IMR-90 (cell line): ENCODE results near the gene SNRK. TPM values are rescaled to one million over a fixed set of nuclear protein-coding genes. Genes with fewer than 3 reads are reported as not detected.

Experiments
- ATAC-seq: fragments of 200-7000 bp; cut with Tn5 transposase; 2 replicates; pipeline ENCODE4 v1.9.1; 2020; ENCODE audit warnings: low read depth, mild to moderate bottlenecking, moderate library complexity
- BruUV-seq: library from RNA; stranded (reverse); fragments of 400-500 nt; replicated peaks from 2 replicates; lab custom pipeline; 2021; lab: Mats Ljungman, UMichigan
- CTCF ChIA-PET: fragments of 300-600 bp; formaldehyde crosslinking; extraction: SDS; loops from one replicate; lab custom pipeline; 2021; ENCODE audit warnings: antibody characterized with exemption; lab: Yijun Ruan, JAX
- POLR2A ChIA-PET: fragments of 300-600 bp; sonication (Branson Sonifier 250); formaldehyde crosslinking; loops from one replicate; lab custom pipeline; 2022; ENCODE audit warnings: antibody characterized with exemption; ENCODE audit not compliant: unreplicated experiment; lab: Charles Lee
- DNase-seq: peaks from one replicate; pipeline ENCODE4 v3.0.0; 2013
- H2AFZ ChIP-seq: replicated peaks from 2 replicates; pipeline ENCODE3; 2013; ENCODE audit warnings: low read length, mild to moderate bottlenecking; ENCODE audit not compliant: poor library complexity
- H2AK5ac ChIP-seq: 2 replicates; pipeline ENCODE4 v1.6.1; 2013; ENCODE audit warnings: low read depth, low read length, inconsistent platforms
- H2AK9ac ChIP-seq: replicated peaks from 2 replicates; pipeline ENCODE3; 2013; ENCODE audit warnings: mild to moderate bottlenecking, low read depth, low read length, moderate library complexity; ENCODE audit not compliant: poor library complexity
- H2BK120ac ChIP-seq: 2 replicates; pipeline ENCODE4 v1.6.1; 2013; ENCODE audit warnings: low read depth, low read length, inconsistent platforms
- H2BK15ac ChIP-seq: 3 replicates; pipeline ENCODE4 v1.6.1; 2013; ENCODE audit warnings: low read depth, low read length, inconsistent platforms
- H2BK20ac ChIP-seq: 2 replicates; pipeline ENCODE4 v1.6.1; 2013; ENCODE audit warnings: low read depth, mild to moderate bottlenecking, inconsistent platforms, low read length, moderate library complexity
- H2BK5ac ChIP-seq: 2 replicates; pipeline ENCODE4 v1.6.1; 2013; ENCODE audit warnings: mild to moderate bottlenecking, low read depth, low read length, inconsistent platforms; ENCODE audit not compliant: poor library complexity, severe bottlenecking
- H3K14ac ChIP-seq: replicated peaks from 2 replicates; pipeline ENCODE4 v1.6.1; 2013; ENCODE audit warnings: low read depth, low read length, inconsistent platforms
- H3K18ac ChIP-seq: 2 replicates; pipeline ENCODE4 v1.6.1; 2013; ENCODE audit warnings: low read depth, low read length, control low read depth
- H3K23ac ChIP-seq: 2 replicates; pipeline ENCODE4 v1.6.1; 2013; ENCODE audit warnings: low read depth, low read length, inconsistent platforms
- H3K27ac ChIP-seq: 2 replicates; pipeline ENCODE4 v1.5.1; 2013; ENCODE audit warnings: mild to moderate bottlenecking, control low read depth, low read length; ENCODE audit not compliant: insufficient read depth
- H3K27me3 ChIP-seq: 2 replicates; pipeline ENCODE4 v1.6.1; 2013; ENCODE audit warnings: low read length; ENCODE audit not compliant: control insufficient read depth, insufficient read depth
- H3K36me3 ChIP-seq: 2 replicates; pipeline ENCODE4 v1.6.1; 2013; ENCODE audit warnings: low read length, mixed read lengths; ENCODE audit not compliant: control insufficient read depth, insufficient read depth
- H3K4ac ChIP-seq: 2 replicates; pipeline ENCODE4 v1.6.1; 2013; ENCODE audit warnings: low read depth, low read length, inconsistent platforms
- H3K4me1 ChIP-seq: 2 replicates; pipeline ENCODE4 v1.6.1; 2013; ENCODE audit warnings: low read length, mixed read lengths; ENCODE audit not compliant: control insufficient read depth, insufficient read depth
- H3K4me2 ChIP-seq: 2 replicates; pipeline ENCODE4 v1.6.1; 2013; ENCODE audit warnings: low read depth, mild to moderate bottlenecking, control low read depth, low read length, moderate library complexity
- H3K4me3 ChIP-seq: 2 replicates; pipeline ENCODE4 v1.5.1; 2013; ENCODE audit warnings: low read depth, mild to moderate bottlenecking, control low read depth, low read length, moderate library complexity; ENCODE audit not compliant: insufficient read depth
- H3K56ac ChIP-seq: 2 replicates; pipeline ENCODE4 v1.6.1; 2013; ENCODE audit warnings: low read length, inconsistent platforms; ENCODE audit not compliant: insufficient read depth; ENCODE audit errors: extremely low read depth
- H3K79me1 ChIP-seq, 2 experiments: 2 replicates each; pipeline ENCODE4 v1.6.1; 2013; ENCODE audit warnings: low read length in 2 of 2, inconsistent platforms in 1 of 2, low read depth in 1 of 2
- H3K9ac ChIP-seq: 2 replicates; pipeline ENCODE4 v1.6.1; 2013; ENCODE audit warnings: low read depth, low read length, control low read depth
- H3K9me1 ChIP-seq: 2 replicates; pipeline ENCODE4 v1.6.1; 2013; ENCODE audit warnings: low read length, inconsistent platforms; ENCODE audit not compliant: insufficient read depth
- H3K9me3 ChIP-seq: 2 replicates; pipeline ENCODE4 v1.6.1; 2013; ENCODE audit warnings: low read length; ENCODE audit not compliant: control insufficient read depth, insufficient read depth
- H4K20me1 ChIP-seq: 2 replicates; pipeline ENCODE4 v1.6.1; 2013; ENCODE audit warnings: low read length, inconsistent platforms; ENCODE audit not compliant: insufficient read depth
- H4K5ac ChIP-seq: 2 replicates; pipeline ENCODE4 v1.6.1; 2013; ENCODE audit warnings: mild to moderate bottlenecking, low read depth, low read length, control low read depth
- H4K8ac ChIP-seq, 2 experiments: 2 replicates each; pipeline ENCODE4 v1.6.1; 2013; ENCODE audit warnings: low read depth in 2 of 2, low read length in 2 of 2, control low read depth in 1 of 2, inconsistent platforms in 1 of 2
- H4K91ac ChIP-seq: 2 replicates; pipeline ENCODE4 v1.6.1; 2013; ENCODE audit warnings: low read depth, low read length, inconsistent platforms; ENCODE audit not compliant: insufficient read depth
- ELK1 ChIP-seq: fragments of 150-350 bp; IDR thresholded peaks from 2 replicates; pipeline ENCODE4 v1.6.1; 2016; ENCODE audit warnings: low read depth, mild to moderate bottlenecking, low read length, moderate library complexity, borderline replicate concordance
- FOS ChIP-seq: fragments of 150-350 bp; IDR thresholded peaks from 2 replicates; pipeline ENCODE4 v1.6.1; 2016; ENCODE audit warnings: low read depth, low read length
- MAZ ChIP-seq: IDR thresholded peaks from 2 replicates; pipeline ENCODE4 v1.6.1; 2012; ENCODE audit warnings: low read depth, mild to moderate bottlenecking, low read length, improper control_type of control experiment, moderate library complexity, borderline replicate concordance
- MXI1 ChIP-seq: IDR thresholded peaks from 2 replicates; pipeline ENCODE4 v1.6.1; 2012; ENCODE audit warnings: low read depth, mild to moderate bottlenecking, low read length, moderate library complexity, borderline replicate concordance
- RCOR1 ChIP-seq: IDR thresholded peaks from 2 replicates; pipeline ENCODE4 v1.6.1; 2012; ENCODE audit warnings: mild to moderate bottlenecking, low read length, improper control_type of control experiment; ENCODE audit not compliant: insufficient replicate concordance
- RFX5 ChIP-seq: IDR thresholded peaks from 2 replicates; pipeline ENCODE4 v1.8.0; 2012; ENCODE audit warnings: low read depth, mild to moderate bottlenecking, low read length, moderate library complexity
- WGBS, 2 experiments: methylation state at CpG; one replicate each; pipeline versions ENCODE4 v1.1.5 to v1.1.7; 2013; ENCODE audit warnings: missing lambda C conversion rate in 2 of 2; ENCODE audit not compliant: insufficient read length in 1 of 2; ENCODE audit errors: extremely low coverage in 2 of 2; 5-methylcytosine and 5-hydroxymethylcytosine counted together
- dilution Hi-C: fragments of 300-500 bp; cut with HindIII; formaldehyde crosslinking; loops from one replicate; pipeline ENCODE4 v1.14.3; 2018; ENCODE audit warnings: low sequenced_read_pairs; ENCODE audit not compliant: unreplicated experiment
- in situ Hi-C: fragments of 300-500 bp; cut with MboI; formaldehyde crosslinking; loops from 3 replicates; pipeline ENCODE4 v1.14.3; 2019; ENCODE audit warnings: low sequenced_read_pairs, inconsistent platforms, mixed read lengths
- intact Hi-C: fragments of 100-400 bp; cut with micrococcal nuclease; formaldehyde crosslinking; loops from 2 replicates; pipeline ENCODE4 v1.10.0; 2022
- polyA plus RNA-seq, 3 experiments: library from polyadenylated mRNA; depleted of rRNA; stranded (reverse); fragments of >200 nt; gene quantifications; 2 replicates each; pipeline ENCODE4 v1.2.3, GENCODE V29; 2012; ENCODE audit warnings: low replicate concordance in 1 of 3
- total RNA-seq: library from RNA; depleted of rRNA; stranded (reverse); fragments of >200 nt; gene quantifications from 2 replicates; pipeline ENCODE4 v1.2.3, GENCODE V29; 2012

Gene SNRK
- total and polyA plus RNA-seq, 2 of the 4 experiments (the other 2 are of a cell fraction): 4.7 to 23.1 TPM

DNA sequence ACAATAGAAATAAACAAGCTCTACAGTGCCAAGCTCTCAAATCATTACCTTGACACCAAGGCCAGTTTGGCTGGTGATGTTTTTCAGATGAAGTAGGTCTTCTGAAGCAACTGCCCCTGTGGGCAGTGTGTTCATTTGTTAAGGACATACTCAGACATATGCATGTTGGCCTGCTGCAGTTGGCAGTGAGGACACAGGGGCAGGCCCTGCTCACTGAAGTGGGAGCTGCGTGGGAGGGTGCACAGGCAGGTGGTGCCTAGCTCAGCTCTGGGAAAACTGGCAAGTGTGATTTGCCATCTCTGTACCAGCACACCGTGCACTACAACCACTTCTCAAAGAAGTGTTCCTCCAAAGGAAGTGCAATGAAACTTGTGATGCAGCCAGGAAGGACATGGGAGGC lies 28.5 kb upstream of the SNRK start:
- Histone ChIP-seq H2BK5ac (no peak overlapping the region), H3K23ac (no peak overlapping the region), H3K14ac (no peak overlapping the region), H4K20me1 (no peaks in the 10 kb centered on the region), H3K56ac (no peak overlapping the region), H3K4me3 (no peak overlapping the region), H3K4ac (no peak overlapping the region), H2AFZ (no peak overlapping the region), H4K91ac (no peak overlapping the region), H2AK9ac (no peak overlapping the region), H2AK5ac (no peak overlapping the region), H3K18ac (no peak overlapping the region), H4K8ac (no peak overlapping the region), H3K27me3 (peaks cover 34% of the 10 kb centered on the region), H3K9me1 (no peaks in the 10 kb centered on the region), H3K79me1 (no peaks in the 10 kb centered on the region), H3K4me2 (no peak overlapping the region), H3K36me3 (no peaks in the 10 kb centered on the region), H3K9me3 (no peaks in the 10 kb centered on the region), H3K4me1 (no peaks in the 10 kb centered on the region), H2BK20ac (no peak overlapping the region), H2BK120ac (no peak overlapping the region), H4K5ac (no peak overlapping the region), H3K27ac (no peak overlapping the region), H2BK15ac (no peak overlapping the region), H3K9ac (no peak overlapping the region)
- CTCF ChIA-PET: no interaction called here
- DNase-seq (no peak), ATAC-seq (no peak)
- POLR2A ChIA-PET: no interaction called here
- dilution Hi-C loops (no loop called here), in situ Hi-C loops (no loop called here), intact Hi-C loops (no loop called here)
- BruUV-seq: no TSS peak
- TF ChIP-seq MAZ: no peak
- no peak for TF ChIP-seq MXI1
- no peak for TF ChIP-seq ELK1
- no peak for TF ChIP-seq RCOR1
- TF ChIP-seq FOS: no peak
- TF ChIP-seq RFX5: no peak
- WGBS, 2 experiments: no CpG with 5 or more reads among the region's 2 CpGs
